ENCODE results near the gene SLC22A14.

- no peak for TF ChIP-seq POLR2AphosphoS5 (IDR thresholded peaks at IDR 0.05; ENCODE audit: borderline replicate concordance, low read depth, low read length)
- no peak for TF ChIP-seq EZH2 (IDR thresholded peaks at IDR 0.05)
These were observed 29.4 kb downstream of the SLC22A14 start for GRCh38 chr3:38311476-38311875.

Data from SK-N-MC (cell line).